Smooth muscle cell (in vitro differentiated cells): Measurements from ENCODE around the gene TMEM121. TPM values are rescaled to one million over a fixed set of nuclear protein-coding genes. Genes with fewer than 3 reads are reported as not detected.

Experiments
- DNase-seq: peaks from one replicate; lab custom pipeline; 2025; ENCODE audit not compliant: unreplicated experiment; lab: John Stamatoyannopoulos, UW
- H2AFZ ChIP-seq: fragments of 200-600 bp; sonication (generic); 2 replicates; pipeline ENCODE4 v1.6.0; 2016; ENCODE audit warnings: antibody characterized with exemption, low read depth, mild to moderate bottlenecking
- H3F3A ChIP-seq: fragments of 200-600 bp; sonication (generic); 2 replicates; pipeline ENCODE4 v1.6.0; 2017; ENCODE audit warnings: antibody characterized with exemption, low read depth
- H3K27ac ChIP-seq: fragments of 200-600 bp; sonication (generic); 2 replicates; pipeline ENCODE4 v1.5.1; 2016; ENCODE audit warnings: low read depth, mild to moderate bottlenecking
- H3K27me3 ChIP-seq: fragments of 200-600 bp; sonication (generic); 2 replicates; pipeline ENCODE4 v1.6.1; 2016; ENCODE audit warnings: low read depth, mild to moderate bottlenecking
- H3K36me3 ChIP-seq: fragments of 200-600 bp; sonication (generic); 2 replicates; pipeline ENCODE4 v1.5.1; 2016; ENCODE audit warnings: low read depth
- H3K4me1 ChIP-seq: fragments of 200-600 bp; sonication (generic); 2 replicates; pipeline ENCODE4 v1.5.1; 2016; ENCODE audit warnings: low read depth
- H3K4me2 ChIP-seq: fragments of 200-600 bp; sonication (generic); 2 replicates; pipeline ENCODE4 v1.6.0; 2016; ENCODE audit warnings: mild to moderate bottlenecking
- H3K4me3 ChIP-seq: fragments of 200-600 bp; sonication (generic); 2 replicates; pipeline ENCODE4 v1.5.1; 2016; ENCODE audit warnings: mild to moderate bottlenecking
- H3K79me2 ChIP-seq: fragments of 200-600 bp; sonication (generic); 2 replicates; pipeline ENCODE4 v1.6.0; 2016; ENCODE audit warnings: low read depth, mild to moderate bottlenecking
- H3K9ac ChIP-seq: fragments of 200-600 bp; sonication (generic); 2 replicates; pipeline ENCODE4 v1.6.0; 2016; ENCODE audit warnings: low read depth
- H3K9me3 ChIP-seq: fragments of 200-600 bp; sonication (generic); replicated peaks from 2 replicates; pipeline ENCODE4 v1.5.1; 2016; ENCODE audit warnings: low read depth
- H4K20me1 ChIP-seq: fragments of 200-600 bp; sonication (generic); 2 replicates; pipeline ENCODE4 v1.6.0; 2016; ENCODE audit warnings: low read depth
- CTCF ChIP-seq: fragments of 200-600 bp; sonication (generic); IDR thresholded peaks from 2 replicates; pipeline ENCODE4 v1.5.1; 2017; ENCODE audit warnings: borderline replicate concordance, mild to moderate bottlenecking, antibody characterized with exemption; ENCODE audit not compliant: insufficient read depth, poor library complexity, severe bottlenecking
- WGBS: methylation state at CpG from one replicate; pipeline ENCODE4 v1.1.7; 2016; ENCODE audit warnings: low lambda C conversion rate; 5-methylcytosine and 5-hydroxymethylcytosine counted together
- polyA plus RNA-seq: library from polyadenylated mRNA; unstranded; fragments of >200 nt; fragmentation: Nextera tagmentation; extraction: Ambion mirVana; gene quantifications from 2 replicates; pipeline ENCODE4 v1.2.1, GENCODE V29; 2016
- total RNA-seq: library from RNA; depleted of rRNA; stranded (reverse); fragments of >200 nt; gene quantifications from 2 replicates; pipeline ENCODE4 v1.2.3, GENCODE V29; 2014

The TMEM121 gene
- total and polyA plus RNA-seq, 2 experiments from 2014 or later, result 2.6 to 12.1 TPM

GRCh38 chr14:105503296-105503640, 23.1 kb upstream of the TMEM121 start:
- TF ChIP-seq CTCF, result no peak
- 89% methylated on average over 3 of the region's 7 CpGs for WGBS
- DNase-seq, result no peak

GRCh38 chr14:105503935-105504692, 22.3 kb upstream of the TMEM121 start:
- H3K4me1 ChIP-seq, result no peaks in the 10 kb centered on the region
- no peaks in the 10 kb centered on the region for H3K79me2 ChIP-seq
- H3K4me3 ChIP-seq, result no peak overlapping the region
- 84% methylated on average over 18 of the region's 29 CpGs for WGBS
- H3K9me3 ChIP-seq, result no peaks in the 10 kb centered on the region
- no peaks in the 10 kb centered on the region for H3F3A ChIP-seq
- H3K36me3 ChIP-seq, result no peaks in the 10 kb centered on the region
- H3K4me2 ChIP-seq, result no peak overlapping the region
- H4K20me1 ChIP-seq, result no peaks in the 10 kb centered on the region
- no peak for TF ChIP-seq CTCF
- H2AFZ ChIP-seq, result no peak overlapping the region
- H3K27me3 ChIP-seq, result no peaks in the 10 kb centered on the region
- H3K27ac ChIP-seq, result no peak overlapping the region
- H3K9ac ChIP-seq, result no peak overlapping the region
- DNase-seq, result no peak

More at GRCh38 chr14:105503296-105503640, 23.1 kb upstream of the TMEM121 start:
- H3K9ac ChIP-seq, result no peak overlapping the region
- no peaks in the 10 kb centered on the region for H3K4me1 ChIP-seq
- no peaks in the 10 kb centered on the region for H3K79me2 ChIP-seq
- H3K9me3 ChIP-seq, result no peaks in the 10 kb centered on the region
- H3F3A ChIP-seq, result no peaks in the 10 kb centered on the region
- no peak overlapping the region for H3K4me3 ChIP-seq
- H3K27ac ChIP-seq, result no peak overlapping the region
- no peaks in the 10 kb centered on the region for H4K20me1 ChIP-seq
- H3K36me3 ChIP-seq, result no peaks in the 10 kb centered on the region
- H3K4me2 ChIP-seq, result no peak overlapping the region
- H3K27me3 ChIP-seq, result no peaks in the 10 kb centered on the region
- H2AFZ ChIP-seq, result no peak overlapping the region

- Histone ChIP-seq H3K36me3 (no peaks in the 10 kb centered on the region), H3K27me3 (no peaks in the 10 kb centered on the region), H3K4me3 (no peak overlapping the region), H3K9me3 (no peaks in the 10 kb centered on the region), H4K20me1 (no peaks in the 10 kb centered on the region), H3K4me2 (no peak overlapping the region), H3K27ac (no peak overlapping the region), H2AFZ (no peak overlapping the region), H3F3A (no peaks in the 10 kb centered on the region), H3K79me2 (no peaks in the 10 kb centered on the region), H3K9ac (no peak overlapping the region), H3K4me1 (no peaks in the 10 kb centered on the region)
- WGBS, result 84% methylated on average over 16 of the region's 16 CpGs
- no peak for DNase-seq
- TF ChIP-seq CTCF, result no peak
Measured at GRCh38 chr14:105505101-105505500, 21.3 kb upstream of the TMEM121 start.

- DNase-seq, result no peak
- no peaks in the 10 kb centered on the region for H3K4me1 ChIP-seq
- peaks cover 5% of the 10 kb centered on the region for H3K27me3 ChIP-seq
- no peak for TF ChIP-seq CTCF
- H4K20me1 ChIP-seq, result no peaks in the 10 kb centered on the region
- H3K4me3 ChIP-seq, result no peak overlapping the region
- H3K4me2 ChIP-seq, result no peak overlapping the region
- H2AFZ ChIP-seq, result no peak overlapping the region
- WGBS, result 88% methylated on average over 17 of the region's 17 CpGs
- no peaks in the 10 kb centered on the region for H3K9me3 ChIP-seq
- H3K9ac ChIP-seq, result no peak overlapping the region
- no peaks in the 10 kb centered on the region for H3F3A ChIP-seq
- H3K36me3 ChIP-seq, result no peaks in the 10 kb centered on the region
- H3K79me2 ChIP-seq, result no peaks in the 10 kb centered on the region
- H3K27ac ChIP-seq, result no peak overlapping the region
Measured at GRCh38 chr14:105507247-105507646, 19.1 kb upstream of the TMEM121 start.
